Endothelial cell of umbilical vein (primary cell): ENCODE data around the gene NLRP9.

Experiments used
- CTCF ChIP-seq, 2 donors: IDR thresholded peaks; 1 replicate in 1 of 2; 2 replicates in 1 of 2; pipeline ENCODE4 v1.5.1; 2011; ENCODE audit warnings: low read length in 2 of 2, mild to moderate bottlenecking in 2 of 2, moderate library complexity in 2 of 2, control low read depth in 1 of 2, inconsistent platforms in 1 of 2, low read depth in 1 of 2; ENCODE audit not compliant: insufficient read depth in 1 of 2; ENCODE audit errors: extremely low read depth in 1 of 2
- EZH2 ChIP-seq: IDR thresholded peaks from 2 replicates; pipeline ENCODE4 v1.6.1; 2012; ENCODE audit warnings: borderline replicate concordance, low read depth, mild to moderate bottlenecking, moderate library complexity, low read length, inconsistent platforms; ENCODE audit not compliant: severe bottlenecking
- GATA2 ChIP-seq: IDR thresholded peaks from 2 replicates; pipeline ENCODE4 v1.7.0; 2011; ENCODE audit warnings: low read depth, mild to moderate bottlenecking, moderate library complexity, mixed read lengths, low read length; ENCODE audit not compliant: insufficient read length, insufficient read depth
- JUN ChIP-seq: IDR thresholded peaks from 2 replicates; pipeline ENCODE4 v1.6.1; 2011; ENCODE audit warnings: borderline replicate concordance, low read depth; ENCODE audit not compliant: insufficient read length, insufficient read depth
- MAX ChIP-seq: IDR thresholded peaks from 2 replicates; pipeline ENCODE4 v1.6.1; 2011; ENCODE audit not compliant: insufficient read depth, insufficient read length
- MYC ChIP-seq: IDR thresholded peaks from one replicate; pipeline ENCODE4 v1.6.1; 2011; ENCODE audit warnings: mild to moderate bottlenecking, low read depth, low read length
- POLR2A ChIP-seq: IDR thresholded peaks from 2 replicates; pipeline ENCODE4 v1.6.1; 2012; ENCODE audit warnings: low read depth, mild to moderate bottlenecking, control low read depth, low read length
- POLR2AphosphoS5 ChIP-seq: IDR thresholded peaks from 2 replicates; pipeline ENCODE4 v1.6.1; 2012; ENCODE audit warnings: low read depth, mild to moderate bottlenecking, control low read depth, low read length, moderate library complexity; ENCODE audit not compliant: insufficient read depth

GRCh38 chr19:55753401-55753800 is 15.2 kb upstream of the NLRP9 start:
- TF ChIP-seq POLR2AphosphoS5 (no peak), EZH2 (no peak), POLR2A (no peak), CTCF (IDR thresholded peaks at IDR 0.05; ENCODE audit: extremely low read depth in 1 of 2, insufficient read depth in 1 of 2, low read depth in 1 of 2, low read length in 2 of 2) (no peak), MAX (no peak), JUN (no peak), GATA2 (no peak), MYC (no peak)
